ENCODE data around the gene HTR7.

- TF ChIP-seq POLR2AphosphoS5 (IDR thresholded peaks at IDR 0.05; ENCODE audit: low read depth, low read length): no peak
- TF ChIP-seq, protein P1, sequence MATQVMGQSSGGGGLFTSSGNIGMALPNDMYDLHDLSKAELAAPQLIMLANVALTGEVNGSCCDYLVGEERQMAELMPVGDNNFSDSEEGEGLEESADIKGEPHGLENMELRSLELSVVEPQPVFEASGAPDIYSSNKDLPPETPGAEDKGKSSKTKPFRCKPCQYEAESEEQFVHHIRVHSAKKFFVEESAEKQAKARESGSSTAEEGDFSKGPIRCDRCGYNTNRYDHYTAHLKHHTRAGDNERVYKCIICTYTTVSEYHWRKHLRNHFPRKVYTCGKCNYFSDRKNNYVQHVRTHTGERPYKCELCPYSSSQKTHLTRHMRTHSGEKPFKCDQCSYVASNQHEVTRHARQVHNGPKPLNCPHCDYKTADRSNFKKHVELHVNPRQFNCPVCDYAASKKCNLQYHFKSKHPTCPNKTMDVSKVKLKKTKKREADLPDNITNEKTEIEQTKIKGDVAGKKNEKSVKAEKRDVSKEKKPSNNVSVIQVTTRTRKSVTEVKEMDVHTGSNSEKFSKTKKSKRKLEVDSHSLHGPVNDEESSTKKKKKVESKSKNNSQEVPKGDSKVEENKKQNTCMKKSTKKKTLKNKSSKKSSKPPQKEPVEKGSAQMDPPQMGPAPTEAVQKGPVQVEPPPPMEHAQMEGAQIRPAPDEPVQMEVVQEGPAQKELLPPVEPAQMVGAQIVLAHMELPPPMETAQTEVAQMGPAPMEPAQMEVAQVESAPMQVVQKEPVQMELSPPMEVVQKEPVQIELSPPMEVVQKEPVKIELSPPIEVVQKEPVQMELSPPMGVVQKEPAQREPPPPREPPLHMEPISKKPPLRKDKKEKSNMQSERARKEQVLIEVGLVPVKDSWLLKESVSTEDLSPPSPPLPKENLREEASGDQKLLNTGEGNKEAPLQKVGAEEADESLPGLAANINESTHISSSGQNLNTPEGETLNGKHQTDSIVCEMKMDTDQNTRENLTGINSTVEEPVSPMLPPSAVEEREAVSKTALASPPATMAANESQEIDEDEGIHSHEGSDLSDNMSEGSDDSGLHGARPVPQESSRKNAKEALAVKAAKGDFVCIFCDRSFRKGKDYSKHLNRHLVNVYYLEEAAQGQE (IDR thresholded peaks at IDR 0.05; ENCODE audit: insufficient read depth in 1 of 2, low read depth in 2 of 2, low read length in 2 of 2): no peak
These were observed 106.5 kb downstream of the HTR7 start for GRCh38 chr10:90751107-90751997.
